Ishikawa (cell line): ENCODE data around the gene RMI2.

Experiments used
- CEBPB ChIP-seq: IDR thresholded peaks from 2 replicates; pipeline ENCODE4 v1.6.1; 2012
- CREB1 ChIP-seq: IDR thresholded peaks from 2 replicates; pipeline ENCODE4 v1.6.1; 2012; ENCODE audit warnings: low read depth
- EGR1 ChIP-seq: IDR thresholded peaks from 2 replicates; pipeline ENCODE4 v1.6.1; 2012
- EP300 ChIP-seq: IDR thresholded peaks from 2 replicates; pipeline ENCODE4 v1.6.1; 2012; ENCODE audit warnings: borderline replicate concordance
- FOXM1 ChIP-seq: IDR thresholded peaks from 2 replicates; pipeline ENCODE4 v1.6.1; 2012; ENCODE audit warnings: low read depth, borderline replicate concordance
- NFIC ChIP-seq: IDR thresholded peaks from 2 replicates; pipeline ENCODE4 v1.6.1; 2012
- RAD21 ChIP-seq: IDR thresholded peaks from 2 replicates; pipeline ENCODE4 v1.6.1; 2012; ENCODE audit warnings: low read depth
- TCF12 ChIP-seq: IDR thresholded peaks from 2 replicates; pipeline ENCODE4 v1.6.1; 2012; ENCODE audit warnings: low read depth
- YY1 ChIP-seq: IDR thresholded peaks from 2 replicates; pipeline ENCODE4 v1.6.1; 2012; ENCODE audit warnings: low read depth
- ZBTB7A ChIP-seq: IDR thresholded peaks from 2 replicates; pipeline ENCODE4 v1.6.1; 2012; ENCODE audit warnings: low read depth
- TF ChIP-seq, protein P1 (sequence below): IDR thresholded peaks from 2 replicates; pipeline ENCODE4 v1.6.1; 2012
- TF ChIP-seq, protein P2 (sequence below): IDR thresholded peaks from 2 replicates; pipeline ENCODE4 v1.6.1; 2012; ENCODE audit warnings: low read depth, mild to moderate bottlenecking
- TF ChIP-seq, protein P3 (sequence below): IDR thresholded peaks from 2 replicates; pipeline ENCODE4 v1.6.1; 2012

Gene RMI2

DNA sequence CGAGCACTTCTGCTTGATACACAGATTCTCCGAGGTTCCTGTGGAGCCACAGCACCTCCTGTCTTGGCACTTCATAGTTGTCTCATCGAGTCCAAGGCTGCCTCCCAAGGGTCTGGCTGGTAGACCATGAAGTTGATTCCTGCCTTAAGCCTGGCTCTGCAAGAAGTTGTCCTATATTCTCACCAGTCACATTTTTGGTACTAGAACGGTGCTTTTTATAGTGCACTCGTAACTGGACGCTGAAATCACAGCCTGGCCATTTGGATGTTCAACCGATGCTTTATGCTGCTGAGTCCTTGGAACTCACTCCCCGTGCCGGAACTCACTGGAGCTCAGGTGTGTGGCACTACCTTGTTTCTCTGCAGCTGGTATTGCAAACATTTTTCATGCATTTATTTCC is 35.6 kb downstream of the RMI2 start:
- TF ChIP-seq FOXM1, result no peak
- TF ChIP-seq, protein P1, sequence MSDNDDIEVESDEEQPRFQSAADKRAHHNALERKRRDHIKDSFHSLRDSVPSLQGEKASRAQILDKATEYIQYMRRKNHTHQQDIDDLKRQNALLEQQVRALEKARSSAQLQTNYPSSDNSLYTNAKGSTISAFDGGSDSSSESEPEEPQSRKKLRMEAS, result no peak
- TF ChIP-seq ZBTB7A, result no peak
- no peak for TF ChIP-seq EP300

DNA sequence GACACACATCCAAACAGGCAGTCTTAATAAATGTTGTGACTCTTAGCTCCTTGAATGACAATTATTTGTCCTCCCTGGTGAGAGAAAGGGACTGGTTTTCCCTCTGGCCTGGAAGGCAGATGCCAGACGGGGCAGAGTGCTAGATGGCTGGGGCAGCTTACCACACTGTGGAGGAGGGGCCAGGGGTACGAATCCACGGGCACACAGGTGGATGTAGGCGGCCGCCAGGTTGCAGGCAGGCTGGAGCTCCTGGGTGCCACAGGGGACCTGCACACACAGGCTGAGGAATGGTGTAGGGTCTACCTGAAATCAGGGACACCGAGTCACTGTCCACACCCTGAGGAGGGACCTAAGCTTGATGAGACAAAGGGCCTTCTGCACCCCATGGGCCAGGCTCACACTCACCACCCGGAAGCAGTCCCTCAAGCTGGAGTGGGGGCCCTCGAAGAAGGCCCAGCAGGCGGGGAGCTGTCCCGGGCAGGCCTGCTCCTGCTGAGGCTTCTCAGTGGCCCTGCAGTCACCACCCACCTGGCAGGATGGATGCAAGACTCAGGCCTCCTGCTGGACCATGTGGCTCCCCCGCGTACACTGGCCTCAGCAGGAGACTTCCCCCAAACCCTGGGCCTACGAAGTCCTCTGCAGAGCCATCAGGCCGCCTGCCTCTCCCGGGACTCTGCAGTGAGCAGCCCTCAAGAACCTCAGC is 38.4 kb downstream of the RMI2 start:
- TF ChIP-seq EGR1, result no peak
- TF ChIP-seq NFIC, result no peak
- no peak for TF ChIP-seq CEBPB
- TF ChIP-seq, protein P2, sequence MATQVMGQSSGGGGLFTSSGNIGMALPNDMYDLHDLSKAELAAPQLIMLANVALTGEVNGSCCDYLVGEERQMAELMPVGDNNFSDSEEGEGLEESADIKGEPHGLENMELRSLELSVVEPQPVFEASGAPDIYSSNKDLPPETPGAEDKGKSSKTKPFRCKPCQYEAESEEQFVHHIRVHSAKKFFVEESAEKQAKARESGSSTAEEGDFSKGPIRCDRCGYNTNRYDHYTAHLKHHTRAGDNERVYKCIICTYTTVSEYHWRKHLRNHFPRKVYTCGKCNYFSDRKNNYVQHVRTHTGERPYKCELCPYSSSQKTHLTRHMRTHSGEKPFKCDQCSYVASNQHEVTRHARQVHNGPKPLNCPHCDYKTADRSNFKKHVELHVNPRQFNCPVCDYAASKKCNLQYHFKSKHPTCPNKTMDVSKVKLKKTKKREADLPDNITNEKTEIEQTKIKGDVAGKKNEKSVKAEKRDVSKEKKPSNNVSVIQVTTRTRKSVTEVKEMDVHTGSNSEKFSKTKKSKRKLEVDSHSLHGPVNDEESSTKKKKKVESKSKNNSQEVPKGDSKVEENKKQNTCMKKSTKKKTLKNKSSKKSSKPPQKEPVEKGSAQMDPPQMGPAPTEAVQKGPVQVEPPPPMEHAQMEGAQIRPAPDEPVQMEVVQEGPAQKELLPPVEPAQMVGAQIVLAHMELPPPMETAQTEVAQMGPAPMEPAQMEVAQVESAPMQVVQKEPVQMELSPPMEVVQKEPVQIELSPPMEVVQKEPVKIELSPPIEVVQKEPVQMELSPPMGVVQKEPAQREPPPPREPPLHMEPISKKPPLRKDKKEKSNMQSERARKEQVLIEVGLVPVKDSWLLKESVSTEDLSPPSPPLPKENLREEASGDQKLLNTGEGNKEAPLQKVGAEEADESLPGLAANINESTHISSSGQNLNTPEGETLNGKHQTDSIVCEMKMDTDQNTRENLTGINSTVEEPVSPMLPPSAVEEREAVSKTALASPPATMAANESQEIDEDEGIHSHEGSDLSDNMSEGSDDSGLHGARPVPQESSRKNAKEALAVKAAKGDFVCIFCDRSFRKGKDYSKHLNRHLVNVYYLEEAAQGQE, result no peak
- TF ChIP-seq, protein P3, sequence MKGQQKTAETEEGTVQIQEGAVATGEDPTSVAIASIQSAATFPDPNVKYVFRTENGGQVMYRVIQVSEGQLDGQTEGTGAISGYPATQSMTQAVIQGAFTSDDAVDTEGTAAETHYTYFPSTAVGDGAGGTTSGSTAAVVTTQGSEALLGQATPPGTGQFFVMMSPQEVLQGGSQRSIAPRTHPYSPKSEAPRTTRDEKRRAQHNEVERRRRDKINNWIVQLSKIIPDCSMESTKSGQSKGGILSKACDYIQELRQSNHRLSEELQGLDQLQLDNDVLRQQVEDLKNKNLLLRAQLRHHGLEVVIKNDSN, result no peak
- TF ChIP-seq CREB1, result no peak
- TF ChIP-seq YY1, result no peak
- TF ChIP-seq EP300, result no peak
- TF ChIP-seq, protein P1, result no peak

DNA sequence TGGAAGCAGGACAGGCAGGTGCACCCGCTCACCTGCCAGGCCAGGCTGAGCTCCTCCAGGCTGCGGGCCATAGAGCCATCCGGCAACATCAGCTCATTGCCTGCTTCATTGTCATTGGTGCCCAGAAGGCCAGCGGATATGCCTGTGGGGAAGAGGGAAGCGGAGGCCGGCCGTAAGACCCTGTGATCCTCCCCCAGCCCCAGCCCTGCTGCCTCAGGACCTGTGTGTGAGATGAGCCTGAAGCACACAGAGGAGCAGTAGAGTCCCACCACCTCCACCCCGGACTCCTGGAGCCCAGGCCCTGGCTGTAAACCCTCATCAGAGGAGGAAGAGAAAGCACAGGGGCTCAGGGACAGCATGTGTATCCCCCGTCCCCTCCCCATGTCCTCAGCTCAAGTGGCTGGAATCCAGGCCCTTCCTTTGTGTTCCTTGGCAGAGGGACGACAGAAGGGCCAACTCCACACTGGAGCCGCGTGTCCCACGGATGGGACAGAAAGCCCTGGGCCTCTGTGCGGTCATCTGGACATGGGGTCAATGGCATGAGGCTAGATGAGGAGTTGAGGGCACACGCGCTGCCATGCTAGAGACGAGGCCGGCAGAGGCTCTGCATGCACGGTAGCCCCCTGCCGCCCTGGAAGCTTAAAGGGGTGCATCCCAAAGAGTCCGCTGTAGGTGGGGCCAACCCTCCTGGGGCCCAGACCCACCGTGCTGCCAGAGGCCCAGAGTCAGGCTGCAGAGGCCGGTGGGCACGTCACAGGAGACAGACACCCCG is 39.1 kb downstream of the RMI2 start:
- TF ChIP-seq CREB1 (no peak), CEBPB (no peak), TCF12 (no peak), YY1 (no peak)
- TF ChIP-seq, protein P1, result no peak
- TF ChIP-seq, protein P3, result no peak
- TF ChIP-seq, protein P2, result no peak

DNA sequence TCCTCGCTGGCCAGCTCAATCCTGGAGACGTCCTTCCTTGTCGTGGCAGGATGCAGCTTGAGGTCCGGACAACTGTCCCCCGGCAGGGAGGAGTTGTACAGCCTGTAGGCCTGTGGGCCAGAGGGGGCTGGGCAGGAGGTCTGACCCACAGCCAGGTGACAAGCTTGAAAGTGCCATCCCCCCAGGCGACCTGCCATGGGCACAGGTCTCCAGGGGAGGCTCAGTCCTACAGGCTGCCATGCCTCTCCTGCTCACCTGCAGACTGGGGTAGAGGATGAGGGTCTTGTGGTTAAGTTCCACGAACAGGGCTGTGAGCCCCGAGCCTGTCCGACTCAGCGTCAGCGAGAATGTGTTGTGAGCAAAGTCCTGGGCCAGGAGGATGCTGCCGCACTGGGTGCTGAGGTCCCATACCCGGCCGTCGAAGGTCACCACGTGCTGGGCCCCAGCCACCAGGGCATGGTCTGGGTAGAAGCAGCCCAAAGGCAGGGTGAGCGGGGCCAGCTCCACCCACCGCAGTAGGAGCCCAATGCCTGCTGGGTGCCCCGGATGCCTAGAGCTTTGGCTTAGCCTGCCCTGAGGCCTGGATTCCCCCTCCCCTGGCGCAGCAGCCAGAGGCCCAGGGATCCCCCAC is 39.8 kb downstream of the RMI2 start:
- TF ChIP-seq CREB1 (no peak), RAD21 (no peak), NFIC (no peak), CEBPB (no peak), EGR1 (no peak)

DNA sequence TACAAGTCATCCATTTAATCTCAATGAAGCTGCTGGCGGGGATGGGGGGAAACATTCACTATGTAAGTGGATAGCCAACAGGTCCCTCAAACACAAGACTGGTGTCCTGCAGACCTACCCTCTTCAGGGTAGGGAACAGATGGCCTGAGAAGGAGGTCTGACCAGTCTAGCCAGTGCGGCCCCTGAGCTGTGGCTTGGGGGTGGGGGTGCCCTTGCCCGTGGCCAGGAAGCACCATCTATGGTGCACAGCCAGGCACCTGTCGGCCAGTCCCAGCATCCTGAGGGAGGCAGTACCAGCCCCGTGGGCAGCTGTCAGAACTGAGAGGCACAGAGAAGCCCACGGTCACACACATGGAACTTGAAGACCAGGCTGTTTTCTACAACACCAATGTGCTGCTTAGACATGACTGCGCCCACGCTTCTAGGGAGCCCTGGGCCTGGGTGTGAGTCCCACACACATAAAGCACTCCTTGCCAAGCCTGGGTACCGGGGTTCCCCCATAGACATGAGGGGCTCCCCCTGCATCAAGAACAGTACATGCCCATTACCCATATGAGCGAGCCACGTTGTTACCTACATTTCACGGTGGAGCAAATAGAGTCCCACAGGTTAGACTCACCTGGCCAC is 40.9 kb downstream of the RMI2 start:
- TF ChIP-seq EGR1 (no peak), ZBTB7A (no peak), FOXM1 (no peak), EP300 (no peak)
- TF ChIP-seq, protein P1, result no peak
- TF ChIP-seq, protein P2, result no peak
- TF ChIP-seq, protein P3, result no peak
